HG03066 (cell line): Measurements from ENCODE around the gene NCKAP5.
"Not testable (repeated sequence)": the region's sequence is repeated elsewhere in the genome, so short reads cannot be mapped to it uniquely, and the experiment has no call there.

Experiments
- ATAC-seq: cut with Tn5 transposase; IDR thresholded peaks from one replicate; pipeline ENCODE4 v1.9.1; 2021; ENCODE audit warnings: low read depth; ENCODE audit not compliant: unreplicated experiment

The NCKAP5 gene

GRCh38 chr2:133475610-133476009 is 92.7 kb downstream of the NCKAP5 start:
- no peak for ATAC-seq

DNA sequence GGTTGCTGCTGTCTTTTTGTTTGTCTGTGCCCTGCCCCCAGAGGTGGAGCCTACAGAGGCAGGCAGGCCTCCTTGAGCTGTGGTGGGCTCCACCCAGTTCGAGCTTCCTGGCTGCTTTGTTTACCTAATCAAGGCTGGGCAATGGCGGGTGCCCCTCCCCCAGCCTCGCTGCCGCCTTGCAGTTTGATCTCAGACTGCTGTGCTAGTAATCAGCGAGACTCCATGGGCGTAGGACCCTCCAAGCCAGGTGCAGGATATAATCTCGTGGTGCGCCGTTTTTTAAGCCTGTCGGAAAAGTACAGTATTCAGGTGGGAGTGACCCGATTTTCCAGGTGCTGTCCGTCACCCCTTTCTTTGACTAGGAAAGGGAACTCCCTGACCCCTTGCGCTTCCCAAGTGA is 97.8 kb downstream of the NCKAP5 start:
- not testable (repeated sequence) for ATAC-seq

- no peak for ATAC-seq
These were observed 105.5 kb downstream of the NCKAP5 start for GRCh38 chr2:133462811-133463210.

GRCh38 chr2:133461484-133461883 is 106.8 kb downstream of the NCKAP5 start:
- ATAC-seq = no peak

- ATAC-seq = no peak
These were observed 108.7 kb downstream of the NCKAP5 start for GRCh38 chr2:133459590-133459989.

- ATAC-seq = no peak
These were observed 110.0 kb downstream of the NCKAP5 start for GRCh38 chr2:133458280-133458679.

- no peak for ATAC-seq
These were observed 110.4 kb downstream of the NCKAP5 start for GRCh38 chr2:133457861-133458260.

DNA sequence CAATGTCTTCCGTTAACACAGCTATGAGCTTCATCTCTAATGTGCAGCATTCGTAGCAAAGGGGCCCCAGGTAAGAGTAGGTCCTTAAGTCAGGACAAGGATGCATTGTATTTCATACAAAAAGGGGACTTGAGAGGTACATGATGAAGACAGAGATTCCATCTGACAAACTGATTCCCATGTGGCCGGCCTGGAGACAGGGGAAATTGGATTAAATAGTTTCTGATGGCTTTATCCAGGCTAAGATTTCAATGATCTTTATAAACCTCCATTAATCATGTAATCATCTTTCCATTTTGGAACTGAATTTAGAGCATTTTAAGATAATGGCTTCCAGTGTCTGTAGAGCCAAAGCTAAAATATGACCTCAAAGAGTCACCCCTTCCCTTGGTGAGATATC is 111.3 kb downstream of the NCKAP5 start:
- ATAC-seq = no peak

GRCh38 chr2:133456156-133456555 is 112.1 kb downstream of the NCKAP5 start:
- no peak for ATAC-seq

GRCh38 chr2:133453032-133453431 is 115.2 kb downstream of the NCKAP5 start:
- no peak for ATAC-seq

DNA sequence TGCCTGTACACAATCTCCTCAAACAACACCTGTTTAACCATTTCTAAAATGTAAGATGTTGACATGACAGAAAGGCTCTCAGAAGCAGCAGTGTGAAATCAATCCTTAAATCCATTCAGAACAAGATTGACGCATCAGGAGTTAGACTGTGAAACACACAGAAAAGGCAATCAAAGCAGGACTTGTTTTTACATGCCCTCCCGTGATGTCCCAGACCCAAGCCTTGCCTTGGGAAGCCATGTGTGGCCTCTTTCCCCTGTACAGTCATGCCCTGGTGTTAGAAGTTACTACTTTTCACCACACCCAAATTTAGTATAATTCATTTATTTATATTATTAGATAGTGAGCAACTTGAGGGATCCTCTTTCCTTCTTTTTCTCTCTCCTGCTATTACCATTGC is 115.7 kb downstream of the NCKAP5 start:
- ATAC-seq = no peak

GRCh38 chr2:133452146-133452545 is 116.1 kb downstream of the NCKAP5 start:
- ATAC-seq = no peak

DNA sequence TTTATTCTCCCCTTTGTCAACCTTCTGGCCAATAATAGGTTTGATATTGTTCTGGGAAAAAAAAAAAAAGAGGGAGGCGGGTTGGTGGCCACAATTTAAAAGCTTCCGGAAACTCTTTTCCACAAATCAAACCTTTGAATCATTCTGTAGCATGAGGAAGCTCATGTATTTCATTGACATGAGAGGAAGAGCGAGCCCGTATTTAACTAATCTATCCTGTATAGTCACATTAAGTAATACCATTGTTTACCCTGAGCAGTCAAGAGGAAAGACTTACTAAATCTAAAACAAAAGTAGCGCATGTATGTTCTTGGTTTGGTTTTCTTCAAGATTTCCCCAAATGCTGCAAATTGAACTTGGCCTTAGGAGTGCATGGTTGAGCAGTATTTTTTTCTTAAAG is 120.1 kb downstream of the NCKAP5 start:
- no peak for ATAC-seq

GRCh38 chr2:133447303-133447702 is 121.0 kb downstream of the NCKAP5 start:
- no peak for ATAC-seq

- ATAC-seq = no peak
These were observed 123.8 kb downstream of the NCKAP5 start for GRCh38 chr2:133444465-133444864.

DNA sequence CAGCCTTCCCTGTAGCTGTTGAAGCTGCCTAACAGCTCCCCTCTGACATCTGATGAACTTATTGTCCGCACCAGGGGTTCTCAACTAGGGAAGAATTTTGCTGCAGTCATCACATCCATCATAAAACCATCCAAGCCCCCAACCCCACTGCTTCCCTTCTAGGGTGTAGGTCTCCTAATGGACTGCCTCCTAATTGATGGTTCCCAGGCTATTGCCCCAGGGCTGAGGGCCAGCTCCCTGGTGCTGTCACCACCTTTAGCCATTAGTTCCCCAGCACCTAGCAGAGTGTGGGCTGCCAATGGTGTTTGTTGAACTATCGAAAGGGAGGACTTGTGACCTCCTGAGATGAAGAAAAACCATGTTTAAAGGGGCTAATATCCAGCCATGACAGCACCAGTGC is 125.9 kb downstream of the NCKAP5 start:
- no peak for ATAC-seq

DNA sequence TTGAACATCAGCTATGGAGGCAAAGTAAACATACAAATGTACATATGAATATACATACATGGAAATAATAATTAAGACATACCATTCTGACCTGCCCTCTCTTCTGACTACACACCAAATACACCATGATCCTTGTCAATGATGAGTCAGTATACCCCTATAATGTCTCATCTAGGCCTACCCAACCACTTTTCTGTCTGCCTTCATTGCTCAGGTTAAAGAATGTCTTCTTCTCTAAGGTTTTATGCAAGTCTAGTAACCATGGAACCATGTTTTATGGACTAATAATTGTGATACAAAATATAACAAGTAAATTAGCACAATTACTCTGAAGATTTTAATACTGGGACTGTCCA is 128.7 kb downstream of the NCKAP5 start:
- ATAC-seq = no peak

DNA sequence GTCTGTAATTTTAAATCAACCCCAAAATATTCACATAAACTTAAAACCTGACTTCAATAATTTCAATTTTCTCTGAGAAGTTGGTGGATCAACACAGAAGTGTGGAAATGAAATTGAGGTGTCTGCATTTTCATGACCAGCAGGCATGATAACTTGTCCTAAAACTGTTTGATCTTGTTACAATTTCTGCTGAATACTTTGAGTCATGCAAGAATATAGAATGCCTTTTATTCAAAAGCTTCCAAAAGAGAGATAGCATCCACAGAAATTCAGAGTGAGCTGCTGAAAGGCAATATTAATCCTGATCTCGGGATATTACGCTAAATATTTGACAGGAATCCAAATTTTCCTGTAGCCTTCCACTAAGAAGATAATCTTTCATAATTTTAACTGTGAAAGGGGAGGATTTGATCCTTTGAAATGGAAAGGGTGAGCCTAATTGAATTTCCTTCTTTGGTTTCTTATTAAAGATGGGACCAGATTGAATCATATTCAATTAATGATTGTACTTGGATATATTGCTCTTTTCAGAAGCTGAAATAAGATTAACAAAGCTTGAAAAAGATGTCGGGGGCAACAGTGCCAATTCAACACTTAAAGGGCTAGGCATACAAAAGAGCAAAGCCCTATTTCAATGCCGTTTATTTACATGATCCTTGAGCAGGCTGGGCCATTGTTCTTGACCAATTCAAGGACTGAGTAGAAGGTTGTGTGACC is 129.3 kb downstream of the NCKAP5 start:
- ATAC-seq = no peak

- ATAC-seq = no peak
These were observed 130.2 kb downstream of the NCKAP5 start for GRCh38 chr2:133438026-133438425.

GRCh38 chr2:133437492-133437891 is 130.8 kb downstream of the NCKAP5 start:
- no peak for ATAC-seq

DNA sequence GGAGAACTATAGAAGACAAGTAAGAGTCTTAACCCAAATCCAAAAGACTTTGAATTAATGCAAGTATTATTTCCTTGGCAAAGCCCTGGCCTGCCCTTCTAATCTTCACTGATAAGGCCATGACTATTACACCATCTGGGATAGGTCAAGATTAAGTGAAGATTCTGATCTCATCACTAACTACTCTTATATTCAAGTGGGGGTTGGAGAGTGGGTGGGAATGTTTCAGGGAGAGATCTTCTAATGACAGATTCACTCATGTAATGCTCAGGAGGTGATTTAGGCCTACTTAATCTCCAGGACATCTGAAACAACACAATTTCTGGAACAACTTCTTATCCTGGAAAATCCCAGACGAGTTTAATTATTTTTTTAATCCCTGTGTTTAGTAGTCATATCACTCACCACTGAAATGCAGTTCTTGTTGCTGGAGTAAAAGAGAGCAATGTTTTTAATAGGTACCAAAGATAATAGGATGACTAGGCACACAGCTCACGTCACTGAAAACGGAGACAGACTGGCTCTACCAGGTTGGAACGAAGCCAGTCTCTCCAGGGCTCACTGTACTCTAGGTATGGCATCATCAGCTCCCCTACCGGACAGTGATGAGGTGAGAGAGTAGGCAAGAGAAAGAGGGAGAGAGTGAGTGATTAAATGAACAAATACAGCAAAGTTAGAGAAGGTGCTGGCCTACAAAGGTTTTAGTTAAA is 133.1 kb downstream of the NCKAP5 start:
- ATAC-seq = no peak
